Measurements from ENCODE around the gene LIF.
"Not testable (repeated sequence)": the region's sequence is repeated elsewhere in the genome, so short reads cannot be mapped to it uniquely, and the experiment has no call there.

Gene LIF

DNA sequence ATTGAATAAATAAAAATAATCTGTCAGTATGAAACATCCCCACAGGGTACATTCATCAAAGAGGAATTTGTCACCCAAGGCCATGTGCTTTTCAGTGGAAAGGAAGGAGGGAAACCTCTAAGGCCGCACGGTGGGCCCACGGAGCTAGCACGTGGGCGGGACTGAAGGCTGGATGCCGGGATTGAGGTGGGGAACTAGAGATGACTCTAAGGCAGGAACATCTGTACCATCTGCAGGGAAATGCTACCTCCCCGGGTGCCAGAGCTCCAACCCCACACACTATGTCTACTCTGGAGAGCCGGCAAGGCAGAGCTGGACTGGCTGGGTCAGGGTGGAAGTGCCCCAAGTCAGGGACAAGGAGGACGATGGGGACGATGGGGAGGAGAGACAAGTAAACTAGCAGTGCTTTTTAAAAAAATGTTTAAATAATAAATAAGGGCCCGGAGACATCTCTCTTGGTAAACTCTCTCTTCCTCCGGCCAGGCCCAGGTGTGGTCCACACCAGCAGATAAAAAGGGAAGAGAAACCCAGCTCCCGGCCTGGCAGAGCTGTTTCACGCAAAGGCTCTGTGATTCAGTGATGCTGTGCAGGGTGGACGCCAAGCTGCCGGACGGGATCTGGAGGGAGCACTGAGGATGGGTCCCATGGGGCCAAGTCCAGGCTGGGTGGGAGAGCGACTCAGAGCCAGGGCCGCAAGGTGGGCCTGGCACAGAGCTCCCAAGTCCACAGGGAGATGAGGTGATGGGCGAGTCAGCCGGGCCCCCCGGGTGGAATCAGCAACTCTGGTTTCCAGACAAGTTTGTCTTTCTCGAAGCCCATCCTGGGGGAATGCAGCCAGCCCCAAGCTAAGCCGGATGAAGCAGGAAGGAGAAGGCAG is 5.8 kb downstream of the LIF start:
- WGBS, 2 experiments (ENCODE audit: insufficient coverage in 2 of 2) = 88 to 94% methylated on average over 19 to 21 of the region's 24 CpGs
- Histone ChIP-seq H3K4me1 (ENCODE audit: control insufficient read depth, insufficient read depth, low read length, poor library complexity, severe bottlenecking) (peaks cover 22% of the 10 kb centered on the region), H3K27ac (ENCODE audit: low read depth, low read length, severe bottlenecking) (no peak overlapping the region), H3K36me3 (ENCODE audit: control insufficient read depth, insufficient read depth, low read length) (peaks cover 4% of the 10 kb centered on the region), H3K9me3 (ENCODE audit: control insufficient read depth, low read length) (no peaks in the 10 kb centered on the region), H3K4me3 (ENCODE audit: extremely low read depth, insufficient read depth, low read length, poor library complexity, severe bottlenecking) (no peak overlapping the region)

DNA sequence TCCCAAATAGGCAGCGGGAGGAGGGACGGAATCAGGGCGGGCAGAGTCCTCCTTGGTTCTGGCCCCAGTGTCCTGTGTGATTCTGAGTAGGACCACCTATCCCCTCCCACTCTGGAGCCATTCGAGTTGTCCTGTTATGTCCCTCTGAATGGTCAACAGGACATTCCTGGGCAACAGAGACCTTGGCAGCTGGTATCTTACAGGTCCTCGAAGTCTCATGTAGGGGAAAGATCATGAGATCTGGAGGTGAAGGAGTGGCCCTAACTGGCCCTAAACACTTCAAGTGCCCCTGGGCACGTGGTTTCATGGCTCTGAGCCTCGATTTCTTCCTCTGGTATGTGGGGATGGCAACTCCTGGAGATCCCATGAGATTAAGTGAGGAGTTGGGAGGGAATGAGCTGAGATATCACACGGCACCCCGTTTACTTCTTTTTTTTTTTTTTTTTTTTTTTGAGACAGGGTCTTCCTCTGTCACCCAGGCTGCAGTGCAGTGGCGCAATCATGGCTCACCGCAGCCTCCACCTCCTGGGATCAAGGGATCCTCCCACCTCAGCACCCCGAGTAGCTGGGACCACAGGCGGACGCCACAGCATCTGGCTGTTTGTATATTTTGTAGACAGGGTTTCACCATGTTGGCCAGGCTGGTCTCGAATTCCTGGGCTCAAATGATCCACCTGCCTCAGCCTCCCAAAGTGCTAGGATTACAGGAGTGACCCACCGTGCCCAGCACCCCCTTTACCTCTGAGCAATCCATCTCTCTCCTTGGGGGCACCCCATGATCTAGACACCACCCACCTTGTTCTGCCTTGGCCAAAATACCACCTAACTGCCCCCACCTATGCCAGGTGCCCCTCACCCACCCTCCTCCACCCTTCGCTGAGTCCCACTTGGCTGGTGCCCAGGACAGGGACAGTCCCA is 6.8 kb downstream of the LIF start:
- Histone ChIP-seq H3K9me3 (ENCODE audit: control insufficient read depth, low read length) (no peaks in the 10 kb centered on the region), H3K36me3 (ENCODE audit: control insufficient read depth, insufficient read depth, low read length) (peaks cover 4% of the 10 kb centered on the region), H3K4me1 (ENCODE audit: control insufficient read depth, insufficient read depth, low read length, poor library complexity, severe bottlenecking) (peaks cover 32% of the 10 kb centered on the region), H3K4me3 (ENCODE audit: extremely low read depth, insufficient read depth, low read length, poor library complexity, severe bottlenecking) (no peak overlapping the region), H3K27ac (ENCODE audit: low read depth, low read length, severe bottlenecking) (no peak overlapping the region)
- 90 to 91% methylated on average over 9 to 15 of the region's 17 CpGs for WGBS, 2 experiments (ENCODE audit: insufficient coverage in 2 of 2)

DNA sequence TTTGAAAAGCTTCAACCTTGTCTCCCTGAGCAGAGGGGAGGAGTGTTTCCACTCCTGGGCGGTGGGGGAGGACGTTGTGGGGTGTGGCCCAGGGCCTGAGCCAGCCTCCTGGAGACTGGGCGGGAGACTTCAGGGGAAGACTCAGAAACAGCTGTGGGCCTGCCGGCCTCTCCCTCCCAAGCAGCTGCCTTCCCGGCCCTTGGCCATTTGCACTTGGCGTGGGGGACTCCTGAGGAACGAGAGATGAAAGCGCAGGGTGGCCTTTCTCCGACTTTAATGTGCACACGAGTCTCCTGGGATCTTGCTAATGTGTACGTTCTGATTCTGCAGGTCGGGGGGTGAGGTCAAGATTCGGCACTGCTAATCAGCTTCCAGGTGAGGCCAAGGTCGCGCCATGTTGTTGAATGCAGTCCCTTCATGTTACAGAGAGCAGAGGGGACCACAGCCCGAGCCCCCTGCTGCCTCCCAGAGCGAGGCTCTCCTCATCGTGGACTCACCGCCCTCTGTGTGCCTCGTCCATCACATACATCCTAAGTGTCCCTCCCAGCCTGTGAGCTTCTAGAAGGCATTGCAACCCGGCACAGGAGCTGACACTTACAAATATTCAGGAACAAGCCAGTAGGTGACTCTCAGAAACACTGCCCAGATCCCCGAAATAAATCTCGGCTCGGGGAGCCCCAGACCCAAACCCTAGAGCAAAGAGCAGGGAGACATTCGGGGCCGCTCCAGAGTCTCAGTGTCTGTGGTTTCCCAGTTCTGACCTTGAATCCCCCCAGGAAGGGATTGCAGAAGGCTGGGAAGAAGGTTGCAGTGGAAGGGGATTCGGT is 7.7 kb downstream of the LIF start:
- peaks cover 36% of the 10 kb centered on the region for H3K4me1 ChIP-seq (ENCODE audit: control insufficient read depth, insufficient read depth, low read length, poor library complexity, severe bottlenecking)
- H3K27ac ChIP-seq (ENCODE audit: low read depth, low read length, severe bottlenecking) = no peak overlapping the region
- 66 to 70% methylated on average over 26 to 27 of the region's 27 CpGs for WGBS, 2 experiments (ENCODE audit: insufficient coverage in 2 of 2)

DNA sequence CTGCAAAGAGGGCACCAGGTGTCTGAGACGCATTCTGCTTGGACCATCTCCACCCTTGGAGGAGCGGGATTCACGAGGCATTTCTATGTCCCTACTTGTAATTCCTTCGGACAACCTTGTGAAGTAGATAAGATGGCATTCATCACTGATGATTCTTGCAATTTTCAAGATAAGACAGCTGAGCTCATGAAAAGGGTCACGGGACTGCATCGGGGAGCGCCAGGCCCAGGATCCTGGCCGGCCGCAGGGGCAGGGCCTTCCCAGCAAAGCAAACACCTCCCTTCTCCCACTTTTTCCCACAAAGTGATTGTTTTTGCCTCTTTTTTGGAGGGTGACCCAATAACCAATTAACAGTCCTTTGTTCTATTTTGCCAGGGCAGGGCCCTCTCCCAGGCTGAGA is 8.4 kb downstream of the LIF start:
- no peaks in the 10 kb centered on the region for H3K9me3 ChIP-seq (ENCODE audit: control insufficient read depth, low read length)
- H3K4me3 ChIP-seq (ENCODE audit: extremely low read depth, insufficient read depth, low read length, poor library complexity, severe bottlenecking) = no peak overlapping the region
- peaks cover 4% of the 10 kb centered on the region for H3K36me3 ChIP-seq (ENCODE audit: control insufficient read depth, insufficient read depth, low read length)
- H3K27ac ChIP-seq (ENCODE audit: low read depth, low read length, severe bottlenecking) = no peak overlapping the region
- H3K4me1 ChIP-seq (ENCODE audit: control insufficient read depth, insufficient read depth, low read length, poor library complexity, severe bottlenecking) = peaks cover 36% of the 10 kb centered on the region
- 100% methylated on average over 5 to 6 of the region's 9 CpGs for WGBS, 2 experiments (ENCODE audit: insufficient coverage in 2 of 2)

More for the DNA sequence above, 7.7 kb downstream of the LIF start:
- no peaks in the 10 kb centered on the region for H3K9me3 ChIP-seq (ENCODE audit: control insufficient read depth, low read length)
- no peak overlapping the region for H3K4me3 ChIP-seq (ENCODE audit: extremely low read depth, insufficient read depth, low read length, poor library complexity, severe bottlenecking)
- peaks cover 4% of the 10 kb centered on the region for H3K36me3 ChIP-seq (ENCODE audit: control insufficient read depth, insufficient read depth, low read length)

DNA sequence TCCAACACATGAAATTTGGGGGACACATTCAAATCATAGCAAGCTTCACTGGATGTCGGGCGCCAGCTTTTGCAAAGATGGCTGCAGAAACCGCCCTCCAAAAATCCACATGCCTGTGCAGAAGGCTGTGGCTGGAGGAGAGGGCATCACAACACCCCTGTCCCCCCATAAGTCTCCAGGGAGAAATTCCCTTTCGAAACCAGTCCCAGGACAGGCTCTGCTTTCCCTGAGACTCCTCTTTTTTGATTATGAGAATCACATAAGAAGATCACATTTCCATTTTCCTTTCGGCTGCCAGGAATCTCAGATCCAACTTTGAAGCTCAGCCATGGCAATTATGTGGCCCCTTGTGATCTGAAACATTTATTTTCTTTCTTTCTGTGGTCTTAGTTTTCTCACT is 9.7 kb downstream of the LIF start:
- H3K4me3 ChIP-seq (ENCODE audit: extremely low read depth, insufficient read depth, low read length, poor library complexity, severe bottlenecking) = no peak overlapping the region
- H3K27ac ChIP-seq (ENCODE audit: low read depth, low read length, severe bottlenecking) = no peak overlapping the region
- H3K9me3 ChIP-seq (ENCODE audit: control insufficient read depth, low read length) = no peaks in the 10 kb centered on the region
- WGBS, 2 experiments (ENCODE audit: insufficient coverage in 2 of 2) = 93 to 100% methylated on average over 4 to 5 of the region's 5 CpGs
- H3K36me3 ChIP-seq (ENCODE audit: control insufficient read depth, insufficient read depth, low read length) = no peaks in the 10 kb centered on the region
- peaks cover 42% of the 10 kb centered on the region for H3K4me1 ChIP-seq (ENCODE audit: control insufficient read depth, insufficient read depth, low read length, poor library complexity, severe bottlenecking)

DNA sequence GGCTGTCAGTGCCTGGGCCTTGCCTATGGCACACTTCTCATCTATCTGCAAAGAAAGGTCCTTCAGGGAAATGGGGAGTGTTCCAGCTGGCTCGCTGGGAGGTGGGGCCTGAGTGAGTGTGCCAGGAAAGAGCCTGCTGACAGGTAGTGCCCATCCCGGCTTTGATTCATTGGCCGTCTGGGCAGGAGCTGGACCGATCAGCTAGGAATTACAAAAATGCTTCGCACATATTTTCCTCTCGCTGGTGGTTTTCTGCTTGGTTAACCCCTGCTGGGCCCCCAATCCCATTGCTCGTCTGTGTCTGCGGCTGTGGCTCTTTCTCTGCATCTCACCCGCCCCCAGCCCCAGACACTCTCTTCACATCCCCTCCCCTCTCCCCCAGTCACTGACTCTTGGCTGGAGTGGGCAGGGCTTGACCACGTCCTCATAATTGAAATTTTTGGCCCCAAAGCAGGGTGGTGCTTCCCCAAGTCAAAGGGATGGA is 10.8 kb downstream of the LIF start:
- Histone ChIP-seq H3K27ac (ENCODE audit: low read depth, low read length, severe bottlenecking) (peak overlapping the region; percentile 6), H3K4me1 (ENCODE audit: control insufficient read depth, insufficient read depth, low read length, poor library complexity, severe bottlenecking) (peaks cover 37% of the 10 kb centered on the region), H3K4me3 (ENCODE audit: extremely low read depth, insufficient read depth, low read length, poor library complexity, severe bottlenecking) (no peak overlapping the region), H3K36me3 (ENCODE audit: control insufficient read depth, insufficient read depth, low read length) (no peaks in the 10 kb centered on the region), H3K9me3 (ENCODE audit: control insufficient read depth, low read length) (no peaks in the 10 kb centered on the region)
- 30 to 35% methylated on average over 8 to 10 of the region's 10 CpGs for WGBS, 2 experiments (ENCODE audit: insufficient coverage in 2 of 2)

DNA sequence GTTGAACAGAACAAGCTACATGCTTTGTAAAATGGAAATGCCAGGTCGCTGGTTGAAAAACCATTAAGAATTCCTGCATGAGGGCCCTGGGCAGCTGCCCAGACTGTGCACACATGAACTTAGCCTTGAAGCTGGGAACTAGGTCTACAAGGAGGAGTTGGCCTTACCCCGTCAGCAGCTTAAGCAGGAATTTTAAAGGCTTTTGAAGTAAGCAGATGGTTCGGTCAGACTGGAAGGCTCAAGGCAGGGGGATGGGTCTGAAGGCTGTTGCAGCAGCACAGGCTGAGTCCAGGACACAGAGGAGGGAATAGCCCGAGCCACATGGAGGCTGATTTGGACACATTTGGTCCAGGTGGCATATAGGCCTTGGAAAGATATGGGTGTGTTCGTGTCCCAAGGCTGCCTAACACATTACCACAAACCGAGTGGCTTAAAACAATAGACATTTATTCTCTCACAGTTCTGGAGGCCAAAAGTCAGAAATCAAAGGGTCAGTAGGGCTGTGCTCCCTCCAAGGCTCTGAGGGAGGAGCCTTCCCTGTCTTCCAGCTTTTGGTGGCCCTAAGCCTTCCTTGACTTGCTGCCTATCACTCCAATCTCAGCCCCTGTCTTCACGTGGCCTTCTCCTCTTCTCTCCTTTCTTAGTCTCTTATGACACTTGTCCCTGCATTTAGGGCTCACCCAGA is 11.6 kb downstream of the LIF start:
- WGBS, 2 experiments (ENCODE audit: insufficient coverage in 2 of 2) = 48 to 73% methylated on average over 3 to 5 of the region's 7 CpGs
- peak overlapping the region; percentile 1 for H3K27ac ChIP-seq (ENCODE audit: low read depth, low read length, severe bottlenecking)

GRCh38 chr22:30234325-30234724 is 12.2 kb downstream of the LIF start:
- H3K9me3 ChIP-seq (ENCODE audit: control insufficient read depth, low read length); H3K36me3 ChIP-seq (ENCODE audit: control insufficient read depth, insufficient read depth, low read length); H3K4me3 ChIP-seq (ENCODE audit: extremely low read depth, insufficient read depth, low read length, poor library complexity, severe bottlenecking): not testable (repeated sequence)
- 100% methylated on average over 1 of the region's 3 CpGs; no CpG with 5 or more reads in 1 of the 2 experiments for WGBS, 2 experiments (ENCODE audit: insufficient coverage in 2 of 2)
- H3K4me1 ChIP-seq (ENCODE audit: control insufficient read depth, insufficient read depth, low read length, poor library complexity, severe bottlenecking) = peaks cover 38% of the 10 kb centered on the region
- peak overlapping the region; percentile 1 for H3K27ac ChIP-seq (ENCODE audit: low read depth, low read length, severe bottlenecking)

More for the DNA sequence above, 11.6 kb downstream of the LIF start:
- Histone ChIP-seq H3K9me3 (ENCODE audit: control insufficient read depth, low read length) (no peaks in the 10 kb centered on the region), H3K4me3 (ENCODE audit: extremely low read depth, insufficient read depth, low read length, poor library complexity, severe bottlenecking) (no peak overlapping the region), H3K4me1 (ENCODE audit: control insufficient read depth, insufficient read depth, low read length, poor library complexity, severe bottlenecking) (peaks cover 37% of the 10 kb centered on the region), H3K36me3 (ENCODE audit: control insufficient read depth, insufficient read depth, low read length) (no peaks in the 10 kb centered on the region)

- H3K4me3 ChIP-seq (ENCODE audit: extremely low read depth, insufficient read depth, low read length, poor library complexity, severe bottlenecking) = no peak overlapping the region
- 96 to 100% methylated on average over 5 to 6 of the region's 6 CpGs for WGBS, 2 experiments (ENCODE audit: insufficient coverage in 2 of 2)
- H3K9me3 ChIP-seq (ENCODE audit: control insufficient read depth, low read length) = no peaks in the 10 kb centered on the region
- H3K4me1 ChIP-seq (ENCODE audit: control insufficient read depth, insufficient read depth, low read length, poor library complexity, severe bottlenecking) = peaks cover 40% of the 10 kb centered on the region
- no peak overlapping the region for H3K27ac ChIP-seq (ENCODE audit: low read depth, low read length, severe bottlenecking)
- H3K36me3 ChIP-seq (ENCODE audit: control insufficient read depth, insufficient read depth, low read length) = no peaks in the 10 kb centered on the region
Measured at GRCh38 chr22:30233582-30233981, 13.0 kb downstream of the LIF start.
